ENCODE results near the gene PNMA6E.

DNA sequence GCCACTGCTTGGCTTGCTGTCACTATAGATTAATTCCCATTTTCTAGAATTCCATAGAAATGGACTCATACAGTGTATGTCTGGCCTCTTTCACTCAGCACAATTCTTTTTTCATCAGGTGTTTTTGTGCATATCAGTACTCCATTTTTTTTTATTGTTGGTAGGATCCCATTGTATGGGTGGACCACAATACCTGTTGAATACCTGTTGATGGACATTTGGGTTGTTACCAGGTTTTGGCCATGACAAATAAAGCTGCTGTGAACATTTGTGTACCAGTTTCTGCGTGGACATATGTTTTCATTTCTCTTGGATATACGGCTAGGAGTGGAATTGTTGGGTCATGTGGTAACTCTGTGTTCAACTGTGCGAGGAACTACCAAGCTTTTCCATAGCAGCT is 25.1 kb upstream of the PNMA6E start:
- TF ChIP-seq POLR2AphosphoS5 (IDR thresholded peaks at IDR 0.05) (no peak), POLR2A (IDR thresholded peaks at IDR 0.05) (no peak)
